NCI-H1694 (cell line): ENCODE results near the gene ZBTB32.

Experiments used
- DNase-seq: peaks from one replicate; lab custom pipeline; 2025; lab: John Stamatoyannopoulos, UW

Gene ZBTB32

GRCh38 chr19:35753634-35754369, 49.4 kb downstream of the ZBTB32 start:
- no peak for DNase-seq

- no peak for DNase-seq
Measured at GRCh38 chr19:35754370-35755130, 50.2 kb downstream of the ZBTB32 start.

- no peak for DNase-seq
Measured at GRCh38 chr19:35755131-35755549, 50.8 kb downstream of the ZBTB32 start.

- no peak for DNase-seq
Measured at GRCh38 chr19:35755550-35756376, 51.4 kb downstream of the ZBTB32 start.

- DNase-seq, result no peak
Measured at GRCh38 chr19:35756377-35757230, 52.2 kb downstream of the ZBTB32 start, which contains the start of gene HSPB6. HSPB6 (minus strand) TSS chr19:35757029; CDS start chr19:35757008, 21 bp downstream.

- peak; percentile 64 for DNase-seq
Measured at GRCh38 chr19:35757231-35757748, 52.9 kb downstream of the ZBTB32 start.

GRCh38 chr19:35757749-35758608, 53.6 kb downstream of the ZBTB32 start, which contains the start of gene PROSER3:
PROSER3 (plus strand) TSS chr19:35758176; CDS start chr19:35758216, 40 bp downstream.
- DNase-seq, result peak; percentile 99

GRCh38 chr19:35759697-35760096, 55.3 kb downstream of the ZBTB32 start:
- DNase-seq, result no peak

GRCh38 chr19:35760711-35761349, 56.5 kb downstream of the ZBTB32 start:
- no peak for DNase-seq

GRCh38 chr19:35764432-35765315, 60.3 kb downstream of the ZBTB32 start:
- DNase-seq, result no peak
